H1 (cell line): ENCODE results near the gene DOCK1.

Experiments used
- SIN3A ChIP-seq, 2 experiments: IDR thresholded peaks in 1 of 2; conservative IDR thresholded peaks in 1 of 2; 2 replicates each; pipeline ENCODE4 v1.6.1; 2011 to 2012; ENCODE audit warnings: low read length in 2 of 2, improper control_type of control experiment in 1 of 2, low read depth in 1 of 2, mild to moderate bottlenecking in 1 of 2
- TF ChIP-seq, protein P1 (sequence below), 3 experiments: IDR thresholded peaks; 1 replicate in 2 of 3; 2 replicates in 1 of 3; pipeline versions ENCODE4 v1.5.1 to v1.6.1; 2011; ENCODE audit warnings: low read length in 3 of 3, mild to moderate bottlenecking in 3 of 3, inconsistent platforms in 2 of 3, low read depth in 1 of 3, moderate library complexity in 1 of 3; ENCODE audit not compliant: insufficient read depth in 1 of 3; ENCODE audit errors: control extremely low read depth in 1 of 3

DNA sequence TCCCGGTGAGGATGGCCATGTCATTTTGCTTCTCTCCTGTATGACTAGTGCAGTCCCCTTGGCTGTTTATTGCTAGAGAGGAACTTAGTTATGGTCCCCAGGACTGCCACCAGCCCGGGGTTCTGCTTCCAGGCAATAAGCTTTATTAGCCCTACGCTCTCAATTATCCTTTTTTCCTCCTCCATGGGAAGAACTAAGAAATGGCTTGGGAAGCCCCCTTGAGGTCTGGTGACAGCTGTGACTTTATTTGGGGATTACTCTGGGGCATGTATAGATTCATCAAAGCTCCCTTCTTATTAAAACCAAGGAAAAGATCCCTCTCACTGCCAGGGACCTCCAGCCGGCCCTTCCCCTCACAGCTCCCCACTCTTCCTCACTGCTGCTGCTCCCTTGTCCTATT, 446.3 kb downstream of the DOCK1 start:
- TF ChIP-seq, protein P1, sequence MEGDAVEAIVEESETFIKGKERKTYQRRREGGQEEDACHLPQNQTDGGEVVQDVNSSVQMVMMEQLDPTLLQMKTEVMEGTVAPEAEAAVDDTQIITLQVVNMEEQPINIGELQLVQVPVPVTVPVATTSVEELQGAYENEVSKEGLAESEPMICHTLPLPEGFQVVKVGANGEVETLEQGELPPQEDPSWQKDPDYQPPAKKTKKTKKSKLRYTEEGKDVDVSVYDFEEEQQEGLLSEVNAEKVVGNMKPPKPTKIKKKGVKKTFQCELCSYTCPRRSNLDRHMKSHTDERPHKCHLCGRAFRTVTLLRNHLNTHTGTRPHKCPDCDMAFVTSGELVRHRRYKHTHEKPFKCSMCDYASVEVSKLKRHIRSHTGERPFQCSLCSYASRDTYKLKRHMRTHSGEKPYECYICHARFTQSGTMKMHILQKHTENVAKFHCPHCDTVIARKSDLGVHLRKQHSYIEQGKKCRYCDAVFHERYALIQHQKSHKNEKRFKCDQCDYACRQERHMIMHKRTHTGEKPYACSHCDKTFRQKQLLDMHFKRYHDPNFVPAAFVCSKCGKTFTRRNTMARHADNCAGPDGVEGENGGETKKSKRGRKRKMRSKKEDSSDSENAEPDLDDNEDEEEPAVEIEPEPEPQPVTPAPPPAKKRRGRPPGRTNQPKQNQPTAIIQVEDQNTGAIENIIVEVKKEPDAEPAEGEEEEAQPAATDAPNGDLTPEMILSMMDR (IDR thresholded peaks at IDR 0.05; ENCODE audit: control extremely low read depth in 1 of 3, insufficient read depth in 1 of 3, low read depth in 1 of 3, low read length in 3 of 3) = no peak
- TF ChIP-seq SIN3A (conservative IDR thresholded peaks at IDR 0.05 in 1 of 2, IDR thresholded peaks at IDR 0.05 in 1 of 2; ENCODE audit: low read depth in 1 of 2, low read length in 2 of 2) = no peak
